H1 (cell line): Measurements from ENCODE around the gene SLC23A3. TPM values are rescaled to one million over a fixed set of nuclear protein-coding genes. Genes with fewer than 3 reads are reported as not detected.

Source experiments
- CTCF ChIA-PET: fragments of 300-600 bp; sonication (Branson Sonifier 250); formaldehyde crosslinking; loops from one replicate; lab custom pipeline; 2021; ENCODE audit not compliant: partially characterized antibody; lab: Charles Lee
- POLR2A ChIA-PET: fragments of 300-600 bp; sonication (Branson Sonifier 250); formaldehyde crosslinking; loops from one replicate; lab custom pipeline; 2021; ENCODE audit warnings: inconsistent platforms; ENCODE audit not compliant: partially characterized antibody; lab: Charles Lee
- DNase-seq, 2 experiments: peaks; one replicate each; pipeline versions ENCODE4 v3.0.0 to v3.0.0-alpha.2; 2010 to 2022; ENCODE audit warnings: low spot score in 2 of 2, low read depth in 1 of 2, mixed read lengths in 1 of 2
- FAIRE-seq: peaks from 2 replicates; lab custom pipeline; 2011; peaks lifted over from hg19 to GRCh38; lab: Jason Lieb, UNC
- H2AFZ ChIP-seq: 2 replicates; pipeline ENCODE4 v1.8.1; 2012; ENCODE audit warnings: low read length, inconsistent platforms
- H2AK5ac ChIP-seq: 2 replicates; pipeline ENCODE4 v1.6.1; 2013; ENCODE audit warnings: low read depth, low read length
- H2BK120ac ChIP-seq: replicated peaks from 2 replicates; pipeline ENCODE3; 2013; ENCODE audit warnings: low read depth, low read length, inconsistent platforms
- H2BK12ac ChIP-seq: 2 replicates; pipeline ENCODE4 v1.6.1; 2013; ENCODE audit warnings: low read depth, low read length
- H2BK15ac ChIP-seq: 2 replicates; pipeline ENCODE4 v1.6.1; 2013; ENCODE audit warnings: low read length
- H2BK20ac ChIP-seq: 2 replicates; pipeline ENCODE4 v1.6.1; 2013; ENCODE audit warnings: low read length
- H2BK5ac ChIP-seq: 2 replicates; pipeline ENCODE4 v1.6.1; 2013; ENCODE audit warnings: low read depth, low read length
- H3K14ac ChIP-seq: 2 replicates; pipeline ENCODE4 v1.6.1; 2013; ENCODE audit warnings: inconsistent platforms; ENCODE audit not compliant: insufficient read length
- H3K18ac ChIP-seq: 2 replicates; pipeline ENCODE4 v1.6.1; 2013; ENCODE audit warnings: low read length; ENCODE audit errors: extremely low read depth
- H3K23ac ChIP-seq: 2 replicates; pipeline ENCODE4 v1.6.1; 2013; ENCODE audit warnings: inconsistent platforms; ENCODE audit not compliant: insufficient read length
- H3K23me2 ChIP-seq: 2 replicates; pipeline ENCODE4 v1.6.1; 2013; ENCODE audit warnings: low read depth, low read length
- H3K27ac ChIP-seq: 2 replicates; pipeline ENCODE4 v1.6.1; 2011; ENCODE audit warnings: low read depth, low read length, inconsistent platforms
- H3K27me3 ChIP-seq, 4 experiments: replicated peaks in 1 of 4; 1 replicate in 1 of 4; 2 replicates in 3 of 4; pipeline versions ENCODE4 v1.6.1 to v1.8.1; 2011 to 2013; ENCODE audit warnings: low read length in 3 of 4, mild to moderate bottlenecking in 3 of 4, inconsistent platforms in 2 of 4, mixed read lengths in 2 of 4, moderate library complexity in 1 of 4; ENCODE audit not compliant: control insufficient read depth in 3 of 4, insufficient read depth in 3 of 4; ENCODE audit errors: extremely low read depth in 1 of 4
- H3K36me3 ChIP-seq, 4 experiments: 2 replicates each; pipeline versions ENCODE4 v1.6.1 to v1.8.1; 2011 to 2013; ENCODE audit warnings: mild to moderate bottlenecking in 4 of 4, low read length in 3 of 4, moderate library complexity in 2 of 4, control low read depth in 1 of 4, inconsistent platforms in 1 of 4; ENCODE audit not compliant: insufficient read depth in 4 of 4, control insufficient read depth in 2 of 4
- H3K4ac ChIP-seq: replicated peaks from 2 replicates; pipeline ENCODE3; 2013; ENCODE audit warnings: low read length, low read depth, mixed read lengths, inconsistent platforms; ENCODE audit not compliant: insufficient read length
- H3K4me1 ChIP-seq, 4 experiments: replicated peaks in 1 of 4; 1 replicate in 1 of 4; 2 replicates in 3 of 4; pipeline versions ENCODE4 v1.6.1 to v1.8.1; 2011 to 2013; ENCODE audit warnings: low read length in 3 of 4, inconsistent platforms in 2 of 4, mixed read lengths in 1 of 4; ENCODE audit not compliant: insufficient read depth in 4 of 4, control insufficient read depth in 3 of 4
- H3K4me2 ChIP-seq, 2 experiments: 2 replicates each; pipeline versions ENCODE4 v1.6.1 to v1.8.1; 2011 to 2013; ENCODE audit warnings: low read depth in 2 of 2, low read length in 2 of 2, control low read depth in 1 of 2, inconsistent platforms in 1 of 2, mild to moderate bottlenecking in 1 of 2; ENCODE audit not compliant: insufficient read depth in 1 of 2
- H3K4me3 ChIP-seq, 4 experiments: fragments of 200-600, 300-600 bp in 1 of 4; sonication (generic), shearing (Covaris generic), sonication (Bioruptor Twin) in 1 of 4; 2 replicates each; pipeline versions ENCODE4 v1.5.1 to v1.8.1; 2011 to 2016; ENCODE audit warnings: low read length in 4 of 4, low read depth in 3 of 4, control low read depth in 2 of 4, inconsistent platforms in 2 of 4, mild to moderate bottlenecking in 2 of 4, mixed read lengths in 1 of 4, moderate library complexity in 1 of 4; ENCODE audit not compliant: insufficient read depth in 2 of 4; ENCODE audit errors: extremely low read depth in 1 of 4
- H3K56ac ChIP-seq: replicated peaks from 2 replicates; pipeline ENCODE3; 2013; ENCODE audit warnings: low read depth, mild to moderate bottlenecking, mixed read lengths, low read length, inconsistent platforms; ENCODE audit not compliant: insufficient read length
- H3K79me1 ChIP-seq: 2 replicates; pipeline ENCODE4 v1.6.1; 2013; ENCODE audit warnings: low read depth, low read length, control low read depth
- H3K79me2 ChIP-seq, 2 experiments: 2 replicates each; pipeline versions ENCODE4 v1.6.1 to v1.8.1; 2012 to 2013; ENCODE audit warnings: low read length in 2 of 2, mild to moderate bottlenecking in 2 of 2, inconsistent platforms in 1 of 2; ENCODE audit not compliant: insufficient read depth in 2 of 2, control insufficient read depth in 1 of 2
- H3K9ac ChIP-seq, 4 experiments: replicated peaks in 1 of 4; 1 replicate in 1 of 4; 2 replicates in 3 of 4; pipeline versions ENCODE4 v1.6.1 to v1.8.1; 2011 to 2013; ENCODE audit warnings: low read depth in 3 of 4, low read length in 3 of 4, control low read depth in 2 of 4, mild to moderate bottlenecking in 2 of 4, moderate library complexity in 2 of 4, inconsistent platforms in 1 of 4; ENCODE audit errors: extremely low read depth in 1 of 4
- H3K9me3 ChIP-seq, 2 experiments: 2 replicates each; pipeline versions ENCODE4 v1.6.1 to v1.8.1; 2012 to 2013; ENCODE audit warnings: mild to moderate bottlenecking in 2 of 2, moderate library complexity in 2 of 2, control low read depth in 1 of 2, inconsistent platforms in 1 of 2, low read depth in 1 of 2, low read length in 1 of 2, mixed read lengths in 1 of 2; ENCODE audit not compliant: insufficient read depth in 2 of 2
- H4K20me1 ChIP-seq, 2 experiments: replicated peaks in 1 of 2; 2 replicates each; pipeline versions ENCODE3 to v1.8.1; 2011 to 2013; ENCODE audit warnings: inconsistent platforms in 2 of 2, low read length in 2 of 2, mild to moderate bottlenecking in 1 of 2; ENCODE audit not compliant: insufficient read depth in 2 of 2, control insufficient read depth in 1 of 2
- H4K5ac ChIP-seq: 2 replicates; pipeline ENCODE4 v1.6.1; 2013; ENCODE audit warnings: low read length, low read depth, mixed read lengths, inconsistent platforms; ENCODE audit not compliant: insufficient read length
- H4K8ac ChIP-seq: 2 replicates; pipeline ENCODE4 v1.8.0; 2013; ENCODE audit warnings: mild to moderate bottlenecking, moderate library complexity, low read length, inconsistent platforms; ENCODE audit not compliant: insufficient read depth; ENCODE audit errors: extremely low read depth
- H4K91ac ChIP-seq: replicated peaks from 2 replicates; pipeline ENCODE3; 2013; ENCODE audit warnings: low read length, mixed read lengths, inconsistent platforms; ENCODE audit not compliant: insufficient read length
- ATF3 ChIP-seq: IDR thresholded peaks from 2 replicates; pipeline ENCODE4 v1.6.1; 2011; ENCODE audit warnings: low read depth, mild to moderate bottlenecking, low read length; ENCODE audit not compliant: insufficient read depth
- BCL11A ChIP-seq, 2 experiments: IDR thresholded peaks; one replicate each; pipeline ENCODE4 v1.6.1; 2011; ENCODE audit warnings: low read depth in 2 of 2, low read length in 2 of 2, mild to moderate bottlenecking in 2 of 2
- GABPA ChIP-seq: IDR thresholded peaks from 2 replicates; pipeline ENCODE4 v1.6.1; 2011; ENCODE audit warnings: mild to moderate bottlenecking, low read length, moderate library complexity, borderline replicate concordance; ENCODE audit not compliant: insufficient read depth
- JUN ChIP-seq: IDR thresholded peaks from 2 replicates; pipeline ENCODE4 v1.6.1; 2011; ENCODE audit warnings: low read depth, mild to moderate bottlenecking, improper control_type of control experiment, low read length
- KDM5A ChIP-seq: fragments of 200-600 bp; IDR thresholded peaks from 2 replicates; pipeline ENCODE4 v1.7.1; 2012; ENCODE audit warnings: mild to moderate bottlenecking, low read length, inconsistent platforms, mixed read lengths
- SAP30 ChIP-seq: fragments of 300-600 bp; sonication (generic); IDR thresholded peaks from 2 replicates; pipeline ENCODE4 v1.7.1; 2012; ENCODE audit warnings: low read length, moderate library complexity, mild to moderate bottlenecking, inconsistent platforms; ENCODE audit not compliant: insufficient read depth, insufficient replicate concordance
- SUZ12 ChIP-seq: fragments of 200-600 bp; sonication (generic); IDR thresholded peaks from 2 replicates; pipeline ENCODE4 v1.6.1; 2012; ENCODE audit warnings: mild to moderate bottlenecking, inconsistent platforms, low read length, moderate library complexity, mixed read lengths
- YY1 ChIP-seq: IDR thresholded peaks from 2 replicates; pipeline ENCODE4 v1.6.1; 2011; ENCODE audit warnings: low read depth, mild to moderate bottlenecking, low read length
- whole genome bisulfite sequencing, 2 experiments: shearing (Covaris generic) in 1 of 2; methylation state at CpG; one replicate each; pipeline versions ENCODE4 v1.1.6 to v1.1.7; 2013 to 2015; ENCODE audit warnings: low lambda C conversion rate in 2 of 2, mixed read lengths in 2 of 2, inconsistent platforms in 1 of 2, low coverage in 1 of 2, missing lambda C conversion rate in 1 of 2; ENCODE audit not compliant: insufficient replicate concordance in 2 of 2, insufficient coverage in 1 of 2, insufficient read length in 1 of 2; ENCODE audit errors: extremely low coverage in 1 of 2, missing lambda C conversion rate in 1 of 2; 5-methylcytosine and 5-hydroxymethylcytosine counted together
- polyA plus RNA-seq, 7 experiments: library from polyadenylated mRNA; depleted of rRNA in 3 of 7; stranded (reverse) in 5 of 7; unstranded in 2 of 7; fragments of >200 nt in 5 of 7; fragments of 200-250 nt in 2 of 7; gene quantifications; 1 replicate in 5 of 7; 2 replicates in 1 of 7; 4 replicates in 1 of 7; pipeline versions ENCODE4 v1.2.1 to v1.2.3, GENCODE V29; 2011 to 2013; ENCODE audit warnings: missing spikeins in 2 of 7, mixed read lengths in 2 of 7
- total RNA-seq: library from RNA; stranded (reverse); fragmentation: NEBNext Ultra II Directional; extraction: Animal tissue kit (Norgen Biotek cat#: 25700); gene quantifications from 2 replicates; pipeline ENCODE4 v1.2.1, GENCODE V29; 2021

SLC23A3 gene
- total and polyA plus RNA-seq, 2 of the 8 experiments (the other 6 are each of a cell fraction or from before 2014, with no cell fraction given), result 0.35 to 0.84 TPM

DNA sequence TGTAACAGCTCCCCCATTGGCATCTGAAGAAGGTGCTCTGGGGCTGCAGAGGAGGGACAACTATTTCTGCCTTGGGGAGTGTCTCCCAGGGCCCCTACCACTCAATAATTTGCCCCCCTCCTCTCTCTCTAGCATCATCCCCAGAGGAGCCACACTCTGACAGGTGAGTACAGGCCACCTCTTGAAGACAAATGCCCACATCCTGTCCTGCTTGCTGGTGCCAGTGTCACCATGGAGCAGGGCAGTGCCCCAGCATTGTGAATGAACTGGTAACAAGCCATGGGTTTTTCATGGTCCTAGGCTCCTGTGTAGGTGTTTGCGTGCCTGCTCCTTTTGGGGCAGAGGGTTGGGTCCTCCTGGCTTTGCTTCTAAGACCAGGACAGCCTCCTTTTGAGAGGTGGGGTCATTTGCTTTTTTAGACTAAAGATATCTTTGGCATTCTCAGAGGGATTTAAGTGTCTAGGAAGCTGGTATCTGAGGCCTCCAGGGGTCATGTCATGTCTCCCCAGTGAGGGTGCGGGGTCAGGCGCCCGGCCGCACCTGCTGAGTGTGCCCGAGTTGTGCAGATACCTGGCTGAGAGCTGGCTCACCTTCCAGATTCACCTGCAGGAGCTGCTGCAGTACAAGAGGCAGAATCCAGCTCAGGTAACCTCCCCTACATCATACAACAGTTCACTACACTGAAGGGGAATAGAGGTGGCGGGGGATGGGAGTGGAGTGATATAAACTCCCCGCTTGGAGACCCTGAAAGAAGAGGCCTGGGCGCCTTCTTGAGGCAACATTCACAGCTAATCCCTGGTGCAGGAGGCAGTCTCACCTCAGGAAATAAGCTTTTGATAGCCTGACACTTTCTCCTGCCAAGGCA lies 10.0 kb upstream of the SLC23A3 start:
- TF ChIP-seq YY1 (no peak), SAP30 (no peak), BCL11A (IDR thresholded peaks at IDR 0.05; ENCODE audit: low read depth in 2 of 2, low read length in 2 of 2) (no peak), ATF3 (no peak), KDM5A (no peak), JUN (no peak), SUZ12 (no peak), GABPA (no peak)
- FAIRE-seq, result no peak

More for the DNA sequence above, 10.0 kb upstream of the SLC23A3 start:
- Histone ChIP-seq H2BK120ac (no peak overlapping the region), H3K56ac (no peak overlapping the region), H4K91ac (no peak overlapping the region), H3K4me2 (peak overlapping the region in 1 of 2 experiments; percentile 82; a peak in 1 of 4 replicates), H3K36me3 (peaks cover 6 to 38% (median 22%) of the 10 kb centered on the region in 4 experiments; a peak in 6 of 8 replicates), H3K79me2 (peaks cover 0 to 8% of the 10 kb centered on the region in 2 experiments; a peak in 1 of 4 replicates), H2BK20ac (no peak overlapping the region), H3K23ac (no peak overlapping the region), H3K4me1 (peaks cover 0 to 13% (median 6%) of the 10 kb centered on the region in 4 experiments; a peak in 6 of 7 replicates), H3K9ac (no peak overlapping the region), H2AK5ac (no peak overlapping the region), H2BK12ac (no peak overlapping the region), H3K23me2 (peaks cover 11% of the 10 kb centered on the region; the same call in 1 of the 2 replicates), H3K27me3 (no peaks in the 10 kb centered on the region), H3K18ac (no peak overlapping the region), H3K79me1 (peaks cover 6% of the 10 kb centered on the region), H3K4ac (no peak overlapping the region), H2AFZ (no peak overlapping the region), H2BK15ac (no peak overlapping the region), H2BK5ac (no peak overlapping the region), H3K27ac (no peak overlapping the region), H3K9me3 (no peaks in the 10 kb centered on the region), H4K5ac (no peak overlapping the region), H3K14ac (no peak overlapping the region), H3K4me3 (no peak overlapping the region), H4K20me1 (peaks cover 0 to 4% of the 10 kb centered on the region in 2 experiments), H4K8ac (no peak overlapping the region)
- CTCF ChIA-PET, result interaction anchor here (0.7 to 1.9 kb wide), 9 partner anchors 9 to 115 kb away, joined by 3 to 10 read pairs (median 3); partner anchors contain the start of gene SLC23A3
- DNase-seq, result no peak
- 93% methylated on average over 9 of the region's 9 CpGs; no CpG with 5 or more reads in 1 of the 2 experiments for WGBS, 2 experiments
- POLR2A ChIA-PET, result interaction anchor here (0.6 to 2.8 kb wide), 4 partner anchors 13 to 112 kb away, joined by 3 to 11 read pairs (median 3); partner anchors contain the start of genes ABCB6 and TUBA4B
